Stimulated activated CD4-positive, alpha-beta T cell treated with anti-CD3 and anti-CD28 coated beads, Interleukin-2, amount 100 ng/mL, for 24 hours (primary cell): ENCODE measurements around the gene SLC38A8.

ENCODE experiments used
- DNase-seq, 2 donors: peaks; one replicate each; pipeline ENCODE4 v3.0.0-alpha.2; 2020

The SLC38A8 gene

DNA sequence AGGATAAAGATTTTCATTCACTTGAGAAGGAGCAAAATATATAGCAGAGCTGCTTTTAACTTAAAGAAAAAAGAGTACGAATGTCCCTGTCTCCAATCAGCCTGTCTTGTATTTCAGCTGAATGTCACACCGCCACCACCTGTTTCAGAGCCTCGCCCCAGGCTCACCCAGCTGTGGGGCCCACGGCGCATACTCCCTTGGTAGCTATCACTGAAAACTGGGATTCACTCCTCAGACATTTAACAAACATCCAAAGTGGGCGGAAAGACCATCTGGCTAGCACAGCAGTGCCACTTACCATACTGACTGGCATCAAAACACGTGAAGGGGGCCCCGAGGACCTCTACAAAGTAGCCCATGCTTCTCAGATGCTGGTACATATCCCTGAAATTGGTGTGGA lies 25.4 kb upstream of the SLC38A8 start:
- no peak for DNase-seq

DNA sequence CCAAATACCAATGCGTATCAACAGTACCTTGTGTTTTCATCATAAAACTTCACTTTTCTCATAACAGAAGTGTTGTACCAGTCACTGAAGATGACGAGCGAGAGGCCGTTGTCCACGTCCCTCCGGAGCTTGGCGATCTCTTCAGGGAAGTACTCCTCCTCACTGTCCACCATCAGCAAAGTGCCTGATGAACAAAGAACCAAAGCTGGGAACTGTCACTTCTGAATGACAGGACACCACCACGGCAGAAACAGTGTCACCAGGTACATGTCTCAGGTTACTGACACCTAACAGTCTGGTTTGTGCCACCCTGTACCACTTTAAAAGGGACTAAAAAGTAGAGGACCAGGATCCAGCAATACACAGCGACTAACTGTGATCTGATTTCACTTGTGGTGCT lies 25.0 kb upstream of the SLC38A8 start:
- no peak for DNase-seq

DNA sequence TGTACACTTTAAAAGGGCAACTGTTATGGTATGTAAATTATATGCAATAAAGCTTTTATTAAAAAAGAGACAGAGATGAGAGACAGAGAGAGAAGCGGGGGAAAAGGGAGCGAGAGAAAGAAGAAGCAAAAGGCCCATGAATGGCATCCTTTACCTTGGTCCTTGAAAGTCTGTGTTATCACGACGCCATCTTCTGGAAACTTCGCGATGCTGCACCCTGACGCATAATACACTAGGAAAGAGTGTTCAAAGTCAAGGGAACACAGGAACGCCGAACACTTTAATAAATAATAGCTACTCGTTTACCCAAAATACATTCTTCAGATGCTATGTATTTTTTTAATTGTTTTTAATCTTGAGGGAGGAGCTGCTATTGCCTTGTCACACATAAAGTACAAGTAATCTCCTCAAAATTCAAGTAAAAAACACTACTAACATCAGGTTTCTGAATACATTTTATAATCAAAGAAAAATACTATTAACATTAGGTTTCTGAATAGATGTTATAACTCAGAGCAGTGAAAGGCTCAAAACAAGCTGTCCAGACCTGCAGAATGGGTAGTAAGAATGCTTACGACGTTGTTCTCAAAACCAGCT lies 23.0 kb upstream of the SLC38A8 start:
- DNase-seq = peak; percentile 33 to 47

DNA sequence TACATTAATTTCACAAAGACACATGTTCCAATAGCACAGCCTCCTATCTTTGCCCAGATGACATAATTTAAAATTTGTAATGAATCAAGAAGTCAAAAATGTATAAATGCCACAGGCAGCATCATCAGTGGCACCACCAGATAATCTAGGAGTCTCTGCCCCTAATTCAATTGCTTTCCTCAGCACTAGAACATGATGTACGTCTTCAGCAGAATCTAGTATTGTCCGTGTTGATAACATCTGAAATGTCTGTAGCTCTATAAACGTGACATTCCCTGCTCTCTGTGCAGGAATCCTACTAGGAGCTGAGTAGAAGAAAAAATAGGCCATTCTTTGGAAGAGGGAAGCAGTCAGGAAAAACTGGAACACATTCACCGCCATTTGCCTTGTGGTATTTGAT lies 21.4 kb upstream of the SLC38A8 start:
- DNase-seq = no peak

DNA sequence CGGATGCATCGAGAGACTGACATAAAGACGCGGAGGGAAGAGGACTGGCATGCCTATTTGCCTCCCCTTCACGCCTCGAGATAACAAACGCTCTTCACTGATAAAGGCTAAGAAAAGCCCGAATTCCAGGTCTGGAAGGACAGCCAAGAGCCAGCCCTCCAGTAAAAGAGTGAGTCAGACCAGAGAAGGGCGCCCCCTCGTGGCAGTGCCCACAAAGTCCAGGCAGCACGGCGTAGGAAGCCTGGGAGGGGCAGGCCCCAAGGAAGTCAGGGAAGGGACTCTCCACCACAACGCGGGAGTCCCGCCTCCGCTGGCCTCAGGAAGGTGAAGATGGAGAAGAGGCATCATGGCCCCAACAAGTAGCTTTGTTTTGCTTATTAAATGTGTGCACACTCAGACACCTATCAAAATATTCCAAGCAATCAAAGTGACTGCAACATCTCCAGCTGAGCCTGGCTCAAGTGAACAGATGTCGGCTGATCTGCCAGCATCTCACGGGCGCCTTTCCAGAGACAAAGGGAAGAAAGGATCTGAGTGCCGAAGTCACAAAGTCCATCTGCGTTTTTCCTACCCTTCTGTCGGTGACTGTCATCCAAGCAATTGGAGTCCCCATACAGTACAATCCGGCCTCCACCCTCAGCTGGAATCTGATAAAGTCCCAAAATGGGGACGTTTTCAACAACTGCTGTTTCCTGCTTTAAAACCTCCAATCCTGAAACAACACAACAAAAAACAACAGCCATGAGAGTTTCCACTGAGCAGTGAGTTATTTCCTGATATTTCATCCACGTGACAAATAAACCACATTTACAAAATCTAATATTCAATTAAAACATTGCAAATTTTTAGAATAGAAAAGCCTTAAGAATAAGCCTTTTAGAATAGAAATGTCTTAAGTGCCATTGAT lies 20.4 kb upstream of the SLC38A8 start:
- peak; percentile 76 to 79 for DNase-seq

DNA sequence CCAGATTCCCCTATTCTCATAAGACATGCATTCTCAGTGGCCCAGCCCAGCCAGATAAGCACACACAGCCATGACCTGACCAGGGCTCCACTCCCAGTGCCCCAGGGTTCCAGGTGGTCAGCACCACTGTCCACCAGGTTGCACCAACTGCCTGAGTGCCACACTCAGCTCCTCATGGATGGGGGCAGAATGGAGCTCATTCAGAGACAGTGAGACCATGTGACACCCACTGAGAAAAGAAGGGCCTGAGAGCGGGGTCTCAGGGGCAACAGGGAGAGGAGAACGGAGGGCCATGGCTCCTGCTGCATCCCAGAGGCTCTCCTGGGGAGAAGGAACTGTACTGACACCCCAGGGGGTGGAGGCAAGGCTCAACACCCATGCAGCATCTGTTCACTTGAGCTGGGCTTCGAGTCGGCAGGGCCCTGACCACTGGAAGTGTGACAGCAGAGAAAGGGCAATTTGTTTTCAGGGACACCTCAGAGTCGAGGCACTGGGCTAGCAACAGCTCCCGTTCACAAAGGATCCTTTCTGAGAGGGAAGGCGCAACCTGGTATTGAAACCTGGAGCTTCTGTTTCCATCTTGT lies 18.7 kb upstream of the SLC38A8 start:
- DNase-seq = no peak

DNA sequence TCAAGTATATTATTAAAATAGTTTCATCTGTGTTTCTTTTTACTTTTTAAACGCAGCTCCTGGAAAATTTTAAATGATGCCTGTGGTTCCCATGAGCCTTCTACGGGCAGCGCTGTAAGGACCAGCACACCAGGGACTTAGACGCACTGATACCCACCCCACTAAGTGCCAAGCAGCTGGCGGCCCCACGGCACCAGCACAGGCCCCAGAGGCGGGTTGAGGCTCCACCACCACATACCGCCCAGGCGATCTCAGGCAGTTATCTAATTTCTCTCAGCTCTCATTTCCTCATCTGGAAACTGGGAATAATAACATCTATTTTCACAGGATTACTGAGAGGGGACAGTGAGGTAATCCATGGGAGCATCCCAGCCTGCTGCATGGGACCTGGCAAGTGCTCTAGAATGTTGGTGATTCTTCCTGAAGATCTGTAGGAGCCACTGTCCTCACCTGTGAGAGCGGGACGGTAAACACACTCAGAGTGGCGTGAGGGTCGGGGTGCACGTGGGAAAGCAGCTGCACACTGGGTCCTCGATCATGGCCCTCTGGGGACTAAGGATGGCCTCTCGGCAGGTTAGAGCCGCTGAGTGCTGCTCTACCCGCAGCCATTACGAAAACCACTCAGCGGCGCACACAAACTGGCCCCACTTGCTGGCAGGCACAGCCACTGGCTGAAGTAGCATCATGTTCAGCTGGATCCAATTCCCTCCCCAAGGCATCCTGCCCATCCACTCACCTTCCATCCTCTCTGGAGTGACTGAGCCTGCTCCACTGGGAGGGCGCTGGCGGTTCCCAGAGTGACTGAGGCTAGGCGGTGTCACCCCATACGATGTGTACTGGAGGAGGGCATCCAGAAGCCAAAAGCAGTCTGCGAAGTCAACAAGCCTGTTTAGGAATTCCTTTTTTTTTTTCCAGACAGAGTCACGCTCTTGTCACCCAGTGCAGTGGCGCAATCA lies 17.6 kb upstream of the SLC38A8 start:
- no peak for DNase-seq

DNA sequence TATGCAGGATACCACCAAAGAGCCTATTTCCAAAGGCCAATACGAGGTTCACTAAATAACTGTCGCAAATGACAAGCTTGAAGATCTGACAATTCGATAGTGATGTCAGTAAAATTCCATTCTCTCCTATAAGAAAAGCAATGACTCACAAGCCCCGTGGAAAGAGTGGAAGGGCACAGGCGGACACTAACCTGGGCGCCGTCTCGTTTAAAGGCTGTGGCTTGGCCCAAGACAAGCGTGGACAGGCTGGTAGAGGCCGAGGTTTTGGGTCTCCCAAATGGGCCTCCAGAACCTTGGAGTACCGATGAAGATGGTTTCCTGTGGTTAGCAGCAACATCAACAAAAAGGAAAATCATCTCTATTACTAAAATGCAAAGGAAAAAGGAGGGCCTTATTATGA lies 16.5 kb upstream of the SLC38A8 start:
- no peak for DNase-seq

DNA sequence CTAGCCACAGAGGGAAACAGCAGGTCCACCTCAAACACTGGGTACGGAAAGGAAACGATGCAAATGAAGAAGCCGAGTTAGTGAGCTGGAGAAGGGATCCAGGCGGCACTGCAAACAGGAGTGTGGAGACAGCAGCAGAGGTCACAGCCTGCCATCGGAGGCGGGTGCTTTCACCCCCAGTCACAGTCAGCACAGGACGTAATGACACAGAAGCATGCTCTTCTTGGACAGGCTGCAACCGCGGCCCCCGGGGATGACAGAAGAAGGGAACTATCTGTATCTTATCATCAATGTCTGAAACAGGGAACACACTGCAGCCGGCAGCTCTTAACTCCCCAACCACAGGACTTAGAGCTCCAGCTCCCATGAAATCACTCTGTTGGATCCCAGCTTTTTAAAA lies 16.1 kb upstream of the SLC38A8 start:
- no peak for DNase-seq

DNA sequence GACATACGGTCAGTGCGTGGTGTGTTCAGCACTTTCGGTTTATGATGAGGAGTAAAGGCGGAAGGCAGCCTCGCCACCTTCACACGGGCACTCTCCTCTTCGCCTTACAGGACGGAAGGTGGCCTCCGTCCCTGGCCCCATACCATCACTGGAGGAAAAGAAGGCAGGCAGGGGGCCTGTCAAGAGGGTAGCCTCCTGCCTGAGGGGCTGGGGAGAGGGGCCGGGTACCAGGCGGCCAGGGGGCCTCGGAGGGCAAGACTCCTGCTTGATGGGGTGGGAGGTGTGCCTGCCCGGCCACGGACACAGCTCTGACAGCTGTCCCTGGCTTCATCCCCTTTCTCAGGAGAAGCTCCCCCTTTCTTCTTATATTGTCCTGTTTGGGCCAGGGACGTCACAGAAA lies 15.6 kb upstream of the SLC38A8 start:
- DNase-seq = no peak

DNA sequence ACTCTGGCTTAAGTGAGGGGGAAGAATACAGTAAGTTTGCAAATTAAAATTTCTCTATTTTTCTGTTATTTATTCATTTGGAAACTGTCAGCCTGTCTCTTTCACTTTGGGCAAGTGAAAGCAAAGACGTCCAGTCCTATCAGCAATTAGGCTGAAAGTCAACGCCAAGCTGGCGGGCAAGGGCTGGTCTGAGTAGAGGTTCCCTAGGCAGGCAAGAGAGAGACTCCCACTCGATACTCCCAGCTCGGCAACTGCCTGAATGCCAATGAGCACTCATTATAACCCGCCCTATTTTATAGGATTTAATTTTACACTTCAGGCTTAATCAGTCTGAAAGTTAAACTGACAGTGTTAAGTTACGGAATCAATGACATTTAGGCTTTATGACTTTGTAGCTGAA lies 14.3 kb upstream of the SLC38A8 start:
- no peak for DNase-seq

DNA sequence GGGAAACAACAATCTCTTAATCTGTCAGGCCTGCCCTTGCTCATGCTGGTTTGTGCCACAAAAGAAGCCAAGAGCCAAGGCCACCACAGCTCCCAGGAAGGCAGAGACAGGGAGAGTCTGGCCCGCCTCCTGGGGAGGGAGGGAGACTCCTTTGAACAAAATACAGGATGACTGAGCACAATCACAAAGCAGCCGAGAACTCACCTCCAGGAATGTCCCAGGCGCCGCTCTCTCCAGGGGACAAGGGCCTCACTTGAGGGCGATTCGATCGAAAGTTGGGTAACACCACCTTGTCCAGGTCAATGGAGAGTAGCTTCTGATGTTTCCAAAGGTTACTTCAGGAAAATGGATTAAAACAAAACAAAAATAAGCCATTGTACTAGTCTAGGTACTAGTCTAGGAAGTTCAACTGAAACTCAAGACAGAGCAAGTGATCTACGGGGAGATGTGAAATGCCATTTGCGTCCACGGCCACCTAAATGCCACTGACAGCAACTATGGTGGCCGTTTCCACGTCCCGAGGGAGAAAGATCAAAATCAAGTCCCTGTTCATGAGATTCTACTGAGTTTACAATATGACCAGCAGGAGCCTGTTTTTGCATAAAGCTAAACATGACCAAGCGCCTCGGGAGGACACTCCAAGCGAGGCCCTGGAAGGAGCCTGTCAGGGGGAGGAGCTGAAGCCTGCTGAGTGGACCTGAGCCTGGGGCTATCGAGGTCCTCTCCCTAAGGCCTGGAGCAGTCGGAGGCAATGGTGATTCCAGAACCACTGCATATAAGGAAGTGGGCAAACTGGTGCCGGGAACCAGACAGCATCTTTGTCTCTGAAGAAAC lies 13.4 kb upstream of the SLC38A8 start:
- no peak for DNase-seq

DNA sequence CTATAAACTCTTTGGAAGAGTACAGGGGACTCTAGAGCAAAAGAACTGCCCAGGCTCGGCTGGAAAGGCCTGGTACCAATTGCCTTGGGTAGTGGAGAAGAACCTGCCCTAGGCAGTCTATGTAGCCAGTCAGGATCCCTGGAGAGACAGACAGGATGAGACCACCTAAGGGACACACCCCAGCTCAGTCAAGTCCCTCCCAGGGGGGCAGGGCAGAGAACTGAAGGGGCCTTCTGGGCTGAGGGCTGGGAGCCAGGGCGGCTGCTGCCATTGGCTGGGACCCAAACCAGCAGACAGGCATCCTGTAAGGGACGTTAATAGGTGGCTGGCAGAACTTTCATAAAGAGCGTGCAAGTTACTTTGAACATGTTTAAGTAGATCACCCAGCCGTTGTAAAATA lies 12.8 kb upstream of the SLC38A8 start:
- DNase-seq = no peak

DNA sequence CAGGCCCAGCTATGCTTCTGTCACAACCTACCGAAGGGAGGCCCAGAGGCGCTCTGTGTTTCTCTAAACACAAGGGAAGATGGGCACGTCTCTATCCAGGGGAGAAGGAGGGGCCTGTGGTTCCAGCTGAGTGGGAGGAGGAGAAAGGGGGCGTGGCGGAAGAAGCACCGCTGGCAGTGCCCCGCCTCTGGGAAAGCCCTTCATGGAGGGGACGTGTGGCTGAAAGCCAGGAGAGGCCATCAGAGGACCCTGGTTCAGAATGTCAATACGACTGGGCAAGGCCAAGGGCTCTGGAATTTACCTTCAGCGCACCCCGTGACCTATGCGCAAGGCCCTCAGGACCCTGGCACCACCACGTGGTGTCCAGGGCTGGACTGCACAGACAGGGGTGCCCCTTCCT lies 12.3 kb upstream of the SLC38A8 start:
- no peak for DNase-seq

DNA sequence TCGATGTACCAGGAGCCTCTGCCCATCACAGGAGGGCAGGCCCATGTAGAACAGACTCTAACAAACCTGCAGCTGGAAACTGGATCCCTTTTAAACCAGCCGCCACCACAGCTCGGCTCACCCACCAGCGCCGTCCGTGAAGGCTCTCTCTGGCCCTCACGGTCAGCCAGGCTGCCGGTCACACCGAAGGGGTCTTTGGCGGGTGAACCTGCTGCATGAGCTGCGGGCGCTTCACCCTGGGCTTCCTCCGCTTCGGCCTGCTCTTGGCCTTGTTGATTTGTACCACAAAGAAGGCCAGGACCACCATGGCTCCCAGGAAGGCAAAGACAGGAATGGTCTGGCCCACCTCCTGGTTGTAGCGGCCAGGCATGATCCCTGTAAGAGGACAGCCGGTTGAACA lies 11.7 kb upstream of the SLC38A8 start:
- DNase-seq = no peak

DNA sequence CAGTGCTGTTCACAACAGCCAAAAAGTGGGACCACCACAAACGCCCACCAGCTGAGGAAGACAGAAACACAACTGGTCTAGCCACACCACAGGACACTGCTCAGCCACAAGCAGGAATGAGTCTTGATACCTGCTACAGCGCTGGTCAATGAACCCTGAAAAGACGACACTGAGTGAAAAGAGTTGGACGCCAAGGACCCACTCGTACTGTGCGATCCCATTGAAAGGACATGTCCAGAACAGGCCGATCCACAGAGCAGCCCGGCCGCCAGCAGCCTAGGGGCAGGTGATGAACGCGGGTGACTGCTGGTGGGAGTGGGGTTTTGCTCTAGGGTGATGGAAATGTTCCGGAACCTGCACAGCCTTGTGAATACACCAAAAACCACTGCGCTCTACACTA lies 10.6 kb upstream of the SLC38A8 start:
- no peak for DNase-seq

DNA sequence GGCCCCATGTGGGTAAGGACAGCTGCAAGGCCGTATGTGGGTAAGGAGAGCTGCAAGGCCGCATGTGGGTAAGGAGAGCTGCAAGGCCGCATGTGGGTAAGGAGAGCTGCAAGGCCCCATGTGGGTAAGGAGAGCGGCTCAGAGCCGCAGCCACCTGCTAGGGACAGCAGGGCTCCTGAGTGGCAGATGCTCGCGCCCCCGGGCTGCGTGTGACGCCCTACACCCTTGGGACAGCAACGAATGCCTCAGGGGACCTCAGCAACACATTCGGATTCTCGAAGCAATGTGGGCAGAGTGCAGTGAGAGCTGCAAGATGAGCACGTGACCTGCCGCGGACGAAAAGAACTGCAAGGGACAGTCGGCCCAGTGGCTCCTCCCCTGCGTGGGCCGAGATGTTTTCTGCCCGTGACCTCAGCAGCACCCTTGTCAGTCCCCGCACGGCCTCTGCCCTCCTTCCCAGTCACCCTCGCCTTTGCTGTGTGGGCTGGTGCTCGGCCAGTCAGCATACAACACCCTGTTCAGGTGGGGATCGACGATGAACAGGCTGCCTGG lies 9.6 kb upstream of the SLC38A8 start:
- no peak for DNase-seq

DNA sequence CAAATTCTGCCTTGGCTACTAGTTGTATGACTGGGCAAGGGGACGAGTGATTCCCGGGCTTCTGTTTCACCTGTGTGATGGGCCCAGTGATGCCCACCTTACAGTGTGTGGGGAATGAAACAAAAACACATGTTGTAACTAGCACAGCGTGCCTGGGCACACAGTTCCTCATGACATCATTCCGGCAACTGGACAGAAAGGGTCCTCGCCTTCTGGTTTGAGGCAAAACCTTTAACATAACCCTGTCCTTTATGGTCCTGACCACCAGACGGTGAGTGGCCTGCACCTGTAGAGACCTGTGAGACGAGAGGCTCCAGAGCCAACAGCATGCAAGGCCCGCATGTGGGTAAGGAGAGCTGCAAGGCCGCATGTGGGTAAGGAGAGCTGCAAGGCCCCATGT lies 7.7 kb upstream of the SLC38A8 start:
- DNase-seq = no peak

DNA sequence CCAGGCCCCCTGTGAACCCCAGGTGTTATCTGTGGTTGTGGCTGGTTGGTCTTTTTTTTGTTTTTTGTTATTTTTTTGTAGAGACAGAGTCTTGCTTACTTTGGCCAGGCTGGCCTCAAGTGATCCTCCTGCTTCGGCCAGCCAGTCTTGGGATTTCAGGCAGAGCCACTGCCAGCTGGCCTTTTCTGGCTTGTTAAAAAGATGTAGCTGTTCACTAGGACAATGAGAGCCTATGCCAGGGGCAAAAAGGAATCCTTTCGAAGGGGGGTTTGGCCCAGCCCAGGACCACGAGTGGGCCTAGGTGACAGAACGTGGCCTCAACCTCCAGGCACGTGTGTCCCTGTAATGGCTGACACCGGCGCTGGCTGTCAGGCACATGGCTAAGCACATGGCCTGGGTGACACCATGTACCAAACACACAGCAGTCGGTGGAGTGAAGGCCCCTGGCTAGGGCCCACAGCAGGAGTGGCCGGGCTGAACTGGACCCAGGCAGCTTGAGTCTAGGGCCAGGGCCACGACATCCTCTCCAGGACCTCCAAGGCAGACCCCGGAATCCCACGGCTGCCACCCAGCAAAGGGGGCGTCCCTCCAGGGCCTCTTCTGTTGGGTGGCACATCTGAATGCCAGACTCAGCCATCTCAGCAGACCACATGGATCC lies 6.9 kb upstream of the SLC38A8 start:
- no peak for DNase-seq

DNA sequence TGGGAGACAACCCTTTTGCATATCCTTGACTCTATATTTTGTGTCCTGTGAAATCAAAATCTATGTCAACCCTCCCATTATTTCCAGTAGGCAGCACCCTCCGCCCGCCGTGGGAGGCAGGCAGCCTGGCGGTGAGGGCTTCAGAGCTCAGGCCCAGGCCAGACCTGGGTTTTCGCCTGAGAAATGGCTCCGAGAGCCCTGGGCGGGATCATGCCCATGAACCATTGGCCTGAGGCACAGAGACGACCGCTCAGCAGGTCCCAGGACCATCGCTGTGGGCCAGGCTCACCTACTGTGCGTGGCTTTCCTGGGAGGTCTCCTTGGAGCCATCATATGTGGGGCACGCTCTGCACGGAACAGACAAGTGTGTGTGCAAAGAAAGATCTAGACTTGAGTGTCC lies 6.3 kb upstream of the SLC38A8 start:
- DNase-seq = no peak

DNA sequence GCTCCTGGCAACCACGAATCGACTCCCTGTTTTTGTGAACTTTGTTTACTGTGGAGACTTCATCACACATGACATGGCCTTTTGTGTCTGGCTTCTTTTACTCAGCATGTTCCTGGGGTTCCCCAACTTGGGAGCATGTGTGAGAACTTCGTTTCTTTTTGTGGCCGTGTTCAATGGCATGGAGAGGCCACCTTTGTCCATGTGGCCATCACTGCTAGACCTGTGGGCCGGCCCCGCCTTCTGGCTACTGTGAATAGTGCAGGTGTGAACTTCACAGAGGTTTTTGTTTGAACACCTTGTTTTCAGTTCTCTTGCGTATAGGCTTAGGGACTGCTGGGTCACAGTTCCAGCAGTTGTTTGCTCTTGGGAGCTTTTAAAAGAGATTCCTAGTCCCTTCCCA lies 5.7 kb upstream of the SLC38A8 start:
- no peak for DNase-seq
